Liver (tissue), 9 donors: Measurements from ENCODE around the gene THADA. TPM values are rescaled to one million over a fixed set of nuclear protein-coding genes. Genes with fewer than 3 reads are reported as not detected.

Source experiments
- DNase-seq: peaks from one replicate; pipeline ENCODE4 v3.0.0-alpha.2; 2017; ENCODE audit warnings: low spot score
- H3K27ac ChIP-seq, 2 donors: one replicate each; pipeline ENCODE4 v1.7.0; 2013; ENCODE audit warnings: inconsistent platforms in 2 of 2, low read length in 2 of 2, control low read depth in 1 of 2, low read depth in 1 of 2, mild to moderate bottlenecking in 1 of 2
- H3K27me3 ChIP-seq, 4 donors: one replicate each; pipeline versions ENCODE4 v1.6.1 to v1.7.0; 2013; ENCODE audit warnings: low read length in 3 of 4, inconsistent platforms in 1 of 4, mild to moderate bottlenecking in 1 of 4, moderate library complexity in 1 of 4; ENCODE audit not compliant: control insufficient read depth in 4 of 4, insufficient read depth in 4 of 4
- H3K36me3 ChIP-seq, 4 donors: one replicate each; pipeline versions ENCODE4 v1.6.1 to v1.7.0; 2013; ENCODE audit warnings: low read length in 3 of 4, mild to moderate bottlenecking in 3 of 4, low read depth in 1 of 4, moderate library complexity in 1 of 4; ENCODE audit not compliant: control insufficient read depth in 4 of 4, insufficient read depth in 3 of 4
- H3K4me1 ChIP-seq, 4 donors: one replicate each; pipeline versions ENCODE4 v1.6.1 to v1.7.0; 2013; ENCODE audit warnings: low read length in 3 of 4, mild to moderate bottlenecking in 3 of 4, moderate library complexity in 1 of 4; ENCODE audit not compliant: control insufficient read depth in 4 of 4, insufficient read depth in 4 of 4
- H3K4me3 ChIP-seq, 3 donors: one replicate each; pipeline versions ENCODE4 v1.6.1 to v1.7.0; 2013; ENCODE audit warnings: low read length in 3 of 3, control low read depth in 1 of 3, low read depth in 1 of 3, mild to moderate bottlenecking in 1 of 3
- H3K9ac ChIP-seq, 2 donors: one replicate each; pipeline ENCODE4 v1.7.0; 2013; ENCODE audit warnings: low read length in 2 of 2, mild to moderate bottlenecking in 2 of 2, moderate library complexity in 2 of 2, control low read depth in 1 of 2, low read depth in 1 of 2
- H3K9me3 ChIP-seq, 4 donors: one replicate each; pipeline versions ENCODE4 v1.6.1 to v1.7.0; 2013; ENCODE audit warnings: low read length in 3 of 4; ENCODE audit not compliant: control insufficient read depth in 4 of 4
- CTCF ChIP-seq: fragments of 150-350 bp; IDR thresholded peaks from 2 replicates; pipeline ENCODE4 v1.5.1; 2017; ENCODE audit warnings: improper control_type of control experiment, low read depth, low read length; ENCODE audit not compliant: missing input control
- FOXA2 ChIP-seq: IDR thresholded peaks from 2 replicates; pipeline ENCODE4 v1.6.1; 2016; ENCODE audit warnings: antibody characterized with exemption
- GABPA ChIP-seq, 2 donors: IDR thresholded peaks in 1 of 2; conservative IDR thresholded peaks in 1 of 2; 2 replicates each; pipeline ENCODE4 v1.6.1; 2016; ENCODE audit warnings: antibody characterized with exemption in 2 of 2, mild to moderate bottlenecking in 1 of 2, moderate library complexity in 1 of 2
- HNF4A ChIP-seq, 2 donors: conservative IDR thresholded peaks; 2 replicates each; pipeline ENCODE4 v1.6.1; 2016; ENCODE audit warnings: antibody characterized with exemption in 2 of 2, mild to moderate bottlenecking in 2 of 2
- HNF4G ChIP-seq: IDR thresholded peaks from 2 replicates; pipeline ENCODE4 v1.6.1; 2016; ENCODE audit warnings: antibody characterized with exemption
- MAX ChIP-seq: IDR thresholded peaks from 2 replicates; pipeline ENCODE4 v1.6.1; 2016; ENCODE audit warnings: antibody characterized with exemption
- RAD21 ChIP-seq, 2 donors: IDR thresholded peaks; 2 replicates each; pipeline ENCODE4 v1.6.1; 2016; ENCODE audit warnings: antibody characterized with exemption in 2 of 2, mild to moderate bottlenecking in 2 of 2
- REST ChIP-seq: IDR thresholded peaks from 2 replicates; pipeline ENCODE4 v1.6.1; 2016; ENCODE audit warnings: antibody characterized with exemption, mild to moderate bottlenecking
- RXRA ChIP-seq, 2 donors: IDR thresholded peaks; 2 replicates each; pipeline ENCODE4 v1.6.1; 2017 to 2018; ENCODE audit warnings: antibody characterized with exemption in 2 of 2, mild to moderate bottlenecking in 1 of 2
- ZBTB33 ChIP-seq: IDR thresholded peaks from 2 replicates; pipeline ENCODE4 v1.6.1; 2016; ENCODE audit warnings: antibody characterized with exemption
- WGBS: extraction: QIAGEN DNeasy Blood & Tissue Kit; methylation state at CpG from one replicate; pipeline ENCODE4 v1.1.7; 2013; 5-methylcytosine and 5-hydroxymethylcytosine counted together
- polyA plus RNA-seq, 2 donors: library from polyadenylated mRNA; stranded (reverse) in 1 of 2; unstranded in 1 of 2; fragments of 200-250 nt in 1 of 2; fragments of >200 nt in 1 of 2; fragmentation: Nextera tagmentation in 1 of 2; extraction: Ambion mirVana in 1 of 2; gene quantifications; one replicate each; pipeline versions ENCODE4 v1.2.1 to v1.2.3, GENCODE V29; 2013 to 2015
- total RNA-seq, 2 donors: library from RNA; depleted of rRNA; stranded (reverse); fragments of >200 nt; gene quantifications; one replicate each; pipeline ENCODE4 v1.2.3, GENCODE V29; 2014
- donor health status: healthy.
- donor health status: healthy.
- donor health status: healthy.
- donor health status: healthy.
- donor health status: healthy.

Gene THADA
- total and polyA plus RNA-seq, 4 donors: 12.0 to 37.2 (median 22.3) TPM

- no peak for DNase-seq
- Histone ChIP-seq H3K9me3 (no peaks in the 10 kb centered on the region), H3K27ac (no peak overlapping the region)
These were observed 18.6 kb downstream of the THADA start for GRCh38 chr2:43576981-43577892.

More at GRCh38 chr2:43576981-43577892, 18.6 kb downstream of the THADA start:
- Histone ChIP-seq H3K9ac (no peak overlapping the region), H3K4me1 (no peaks in the 10 kb centered on the region), H3K27me3 (no peaks in the 10 kb centered on the region), H3K4me3 (no peak overlapping the region), H3K36me3 (peaks cover 5 to 40% (median 30%) of the 10 kb centered on the region in 4 donors)
- WGBS: 46% methylated on average over 8 of the region's 8 CpGs
- TF ChIP-seq MAX (no peak), HNF4G (no peak), FOXA2 (no peak), REST (no peak), CTCF (peak; percentile 54), ZBTB33 (no peak), RAD21 (IDR thresholded peaks at IDR 0.05) (peak; percentile 70 to 77), GABPA (IDR thresholded peaks at IDR 0.05 in 1 of 2, conservative IDR thresholded peaks at IDR 0.05 in 1 of 2) (no peak), HNF4A (conservative IDR thresholded peaks at IDR 0.05) (no peak), RXRA (IDR thresholded peaks at IDR 0.05) (no peak)
